ENCODE results near the gene GID4.
A peak's percentile ranks its signal among the peaks of the same experiment; 100 is the strongest.

The GID4 gene

GRCh38 chr17:18087610-18088491 is 48.6 kb downstream of the GID4 start, which contains the start of gene DRG2:
Gene DRG2, plus strand, starts transcription at chr17:18087948. Its CDS starts 76 bp downstream, at chr17:18088024.
- peak; percentile 94 for DNase-seq (ENCODE audit: insufficient read length)
- peak; percentile 95 for FAIRE-seq
- TF ChIP-seq POLR2A (IDR thresholded peaks at IDR 0.05; ENCODE audit: low read depth, low read length) (peak; percentile 88), POLR2AphosphoS5 (IDR thresholded peaks at IDR 0.05; ENCODE audit: low read depth, low read length) (peak; percentile 86), TAF1 (IDR thresholded peaks at IDR 0.05; ENCODE audit: borderline replicate concordance, low read depth, low read length) (peak; percentile 91; the same call in 1 of the 2 replicates)

DNA sequence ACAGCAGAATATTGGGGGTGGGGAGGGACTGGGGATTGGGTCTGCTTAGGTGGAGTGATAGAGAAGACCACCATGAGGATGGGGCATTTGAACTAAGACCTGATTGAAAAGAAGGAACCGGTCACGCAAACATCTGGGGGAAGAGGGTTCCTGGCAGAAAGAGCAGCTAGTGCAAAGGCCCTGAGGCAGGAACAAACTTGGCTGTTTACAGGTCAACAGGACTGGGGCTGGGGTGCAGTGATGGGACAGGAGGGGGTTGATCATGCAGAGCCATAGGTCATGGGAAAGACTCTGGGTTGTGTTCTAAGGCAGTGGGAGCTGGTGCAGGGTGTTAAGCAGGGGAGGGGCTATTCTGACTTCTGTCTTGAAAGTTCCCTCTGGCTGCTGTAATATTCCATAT is 50.4 kb downstream of the GID4 start:
- DNase-seq (ENCODE audit: insufficient read length), result no peak
- TF ChIP-seq POLR2A (IDR thresholded peaks at IDR 0.05; ENCODE audit: low read depth, low read length) (no peak), POLR2AphosphoS5 (IDR thresholded peaks at IDR 0.05; ENCODE audit: low read depth, low read length) (no peak), TAF1 (IDR thresholded peaks at IDR 0.05; ENCODE audit: borderline replicate concordance, low read depth, low read length) (no peak)
- FAIRE-seq, result no peak

- TF ChIP-seq POLR2AphosphoS5 (IDR thresholded peaks at IDR 0.05; ENCODE audit: low read depth, low read length) (no peak), TAF1 (IDR thresholded peaks at IDR 0.05; ENCODE audit: borderline replicate concordance, low read depth, low read length) (no peak), POLR2A (IDR thresholded peaks at IDR 0.05; ENCODE audit: low read depth, low read length) (no peak)
- FAIRE-seq, result no peak
- no peak for DNase-seq (ENCODE audit: insufficient read length)
Observed at GRCh38 chr17:18093616-18094408, 54.6 kb downstream of the GID4 start.

DNA sequence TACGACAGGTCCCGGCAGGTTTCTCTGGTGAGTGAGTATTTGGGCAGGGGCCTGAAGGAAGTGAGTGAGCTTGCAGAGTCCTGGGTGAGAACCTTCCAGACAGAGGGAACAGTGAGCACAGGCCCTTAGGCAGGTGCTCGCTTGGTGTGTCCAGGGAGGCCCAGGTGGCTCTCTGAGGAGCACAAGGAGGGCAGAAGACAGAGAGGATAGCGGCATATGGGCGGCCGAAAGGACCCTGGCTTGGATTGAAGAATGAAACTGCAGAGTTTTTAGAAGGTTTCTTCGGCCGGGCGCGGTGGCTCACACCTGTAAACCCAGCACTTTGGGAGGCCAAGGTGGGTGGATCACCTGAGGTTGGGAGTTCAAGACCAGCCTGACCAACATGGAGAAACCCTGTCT is 55.2 kb downstream of the GID4 start:
- TF ChIP-seq POLR2A (IDR thresholded peaks at IDR 0.05; ENCODE audit: low read depth, low read length) (no peak), POLR2AphosphoS5 (IDR thresholded peaks at IDR 0.05; ENCODE audit: low read depth, low read length) (no peak), TAF1 (IDR thresholded peaks at IDR 0.05; ENCODE audit: borderline replicate concordance, low read depth, low read length) (no peak)
- DNase-seq (ENCODE audit: insufficient read length), result no peak
- FAIRE-seq, result no peak

GRCh38 chr17:18099516-18099915 is 60.3 kb downstream of the GID4 start:
- FAIRE-seq (no peak), DNase-seq (ENCODE audit: insufficient read length) (no peak)
- TF ChIP-seq POLR2A (IDR thresholded peaks at IDR 0.05; ENCODE audit: low read depth, low read length) (no peak), POLR2AphosphoS5 (IDR thresholded peaks at IDR 0.05; ENCODE audit: low read depth, low read length) (no peak)

DNA sequence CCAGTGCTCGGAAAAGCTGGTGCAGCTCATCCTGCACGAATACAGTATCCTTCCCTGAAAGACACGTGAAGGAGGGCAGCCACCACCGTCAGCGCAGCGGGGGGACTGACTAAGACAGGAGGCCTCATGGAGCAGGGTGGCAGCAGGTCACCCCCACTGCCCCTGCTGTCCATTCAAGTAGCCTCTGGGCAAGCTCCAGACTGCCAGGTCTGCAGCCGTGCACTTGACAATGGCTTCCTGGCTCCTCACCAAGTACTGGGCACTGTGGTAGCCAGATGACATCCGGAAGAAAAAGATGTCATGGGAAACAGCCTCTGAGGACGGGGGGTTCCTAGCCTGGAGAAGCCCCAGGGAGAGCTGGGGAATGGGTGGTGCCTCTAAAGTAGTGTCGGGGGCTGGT is 61.4 kb downstream of the GID4 start:
- TF ChIP-seq POLR2A (IDR thresholded peaks at IDR 0.05; ENCODE audit: low read depth, low read length) (no peak), TAF1 (IDR thresholded peaks at IDR 0.05; ENCODE audit: borderline replicate concordance, low read depth, low read length) (no peak), POLR2AphosphoS5 (IDR thresholded peaks at IDR 0.05; ENCODE audit: low read depth, low read length) (no peak)
- DNase-seq (ENCODE audit: insufficient read length) (no peak), FAIRE-seq (no peak)

DNA sequence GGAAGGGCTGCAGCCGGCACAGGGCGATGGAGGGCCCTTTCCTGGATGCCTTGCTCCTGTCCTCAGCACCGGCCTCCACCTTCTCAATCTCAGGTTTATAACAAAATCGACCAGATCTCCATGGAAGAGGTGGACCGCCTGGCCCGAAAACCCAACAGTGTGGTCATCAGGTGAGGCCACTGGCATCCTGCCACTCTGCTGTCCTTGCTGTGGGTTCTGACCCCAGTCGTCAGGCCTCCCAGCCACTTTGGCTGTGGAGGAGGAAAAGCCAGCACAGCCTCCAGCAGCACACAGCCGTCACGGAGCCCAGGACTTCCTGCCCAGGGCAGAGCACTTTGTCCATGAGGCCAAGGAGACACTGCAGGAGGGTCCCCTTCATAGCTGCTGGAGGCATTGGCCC is 62.6 kb downstream of the GID4 start:
- TF ChIP-seq POLR2AphosphoS5 (IDR thresholded peaks at IDR 0.05; ENCODE audit: low read depth, low read length) (no peak), POLR2A (IDR thresholded peaks at IDR 0.05; ENCODE audit: low read depth, low read length) (no peak), TAF1 (IDR thresholded peaks at IDR 0.05; ENCODE audit: borderline replicate concordance, low read depth, low read length) (no peak)
- FAIRE-seq (no peak), DNase-seq (ENCODE audit: insufficient read length) (no peak)

- no peak for TF ChIP-seq POLR2AphosphoS5 (IDR thresholded peaks at IDR 0.05; ENCODE audit: low read depth, low read length)
- TF ChIP-seq POLR2A (IDR thresholded peaks at IDR 0.05; ENCODE audit: low read depth, low read length), result no peak
- no peak for TF ChIP-seq TAF1 (IDR thresholded peaks at IDR 0.05; ENCODE audit: borderline replicate concordance, low read depth, low read length)
Observed at GRCh38 chr17:18102640-18103039, 63.4 kb downstream of the GID4 start.

DNA sequence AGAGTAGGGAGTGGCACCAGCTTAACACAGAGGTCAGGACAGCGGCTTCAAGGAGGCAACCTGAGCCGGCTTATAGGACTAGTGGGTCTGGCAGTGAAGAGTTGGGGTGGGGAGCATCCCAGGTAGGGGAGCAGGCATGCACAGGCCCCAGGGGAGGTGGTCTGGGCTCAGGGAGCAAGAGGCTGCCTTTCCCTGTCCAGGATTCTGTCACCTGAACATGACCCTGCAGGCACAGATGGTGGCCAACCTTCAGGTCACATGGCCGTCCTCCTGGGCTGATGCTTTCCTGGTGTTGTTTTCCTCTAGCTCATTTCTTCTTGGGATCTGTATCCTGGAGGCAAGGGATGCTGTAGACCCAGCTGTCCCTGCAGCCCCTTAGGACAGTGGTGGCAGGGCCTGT is 65.8 kb downstream of the GID4 start:
- DNase-seq (ENCODE audit: insufficient read length) (no peak), FAIRE-seq (no peak)
- no peak for TF ChIP-seq TAF1 (IDR thresholded peaks at IDR 0.05; ENCODE audit: borderline replicate concordance, low read depth, low read length)
- TF ChIP-seq POLR2A (IDR thresholded peaks at IDR 0.05; ENCODE audit: low read depth, low read length), result no peak
- TF ChIP-seq POLR2AphosphoS5 (IDR thresholded peaks at IDR 0.05; ENCODE audit: low read depth, low read length), result no peak

More at GRCh38 chr17:18102640-18103039, 63.4 kb downstream of the GID4 start:
- FAIRE-seq (no peak), DNase-seq (ENCODE audit: insufficient read length) (no peak)

DNA sequence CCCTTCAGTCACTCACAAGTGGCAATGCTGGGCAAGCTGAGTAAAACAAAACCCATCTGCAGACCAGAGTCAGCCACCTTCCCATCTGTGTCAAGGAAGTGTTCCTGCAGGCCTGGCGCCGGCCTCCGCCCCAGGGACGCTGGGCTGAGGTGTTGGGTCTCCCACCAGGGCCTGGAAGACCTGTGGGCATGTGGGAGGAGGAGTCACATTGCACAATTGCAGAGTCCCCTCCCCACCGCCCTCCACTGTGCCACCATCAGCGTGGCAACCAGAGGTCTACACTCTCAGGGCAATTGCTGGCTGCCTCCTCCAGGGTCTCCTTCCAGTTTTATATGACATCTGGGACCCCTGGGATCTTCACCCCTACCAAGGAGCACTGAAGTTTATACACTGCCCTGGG is 66.4 kb downstream of the GID4 start:
- FAIRE-seq, result no peak
- DNase-seq (ENCODE audit: insufficient read length), result no peak
- TF ChIP-seq POLR2AphosphoS5 (IDR thresholded peaks at IDR 0.05; ENCODE audit: low read depth, low read length), result no peak
- TF ChIP-seq TAF1 (IDR thresholded peaks at IDR 0.05; ENCODE audit: borderline replicate concordance, low read depth, low read length), result no peak
- TF ChIP-seq POLR2A (IDR thresholded peaks at IDR 0.05; ENCODE audit: low read depth, low read length), result no peak

DNA sequence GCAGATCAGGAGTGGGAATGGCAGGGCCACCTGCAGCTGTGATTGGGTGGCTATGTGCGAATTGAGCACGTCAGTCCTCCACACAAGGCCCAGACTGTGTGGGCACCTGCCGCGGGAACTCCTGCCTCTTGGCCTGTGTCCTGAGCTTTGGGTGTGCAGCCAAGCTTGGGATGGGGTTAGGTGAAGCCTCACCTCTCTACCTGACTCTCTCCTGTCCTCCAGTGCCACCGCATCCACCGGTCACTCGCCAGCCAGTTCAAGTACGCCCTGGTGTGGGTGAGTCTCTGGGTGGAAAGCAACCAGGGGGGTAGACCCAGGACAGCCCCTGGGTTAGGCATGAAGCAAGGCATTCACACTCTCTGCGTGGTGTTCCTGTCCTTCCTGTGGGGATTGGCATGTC is 67.0 kb downstream of the GID4 start:
- DNase-seq (ENCODE audit: insufficient read length), result no peak
- TF ChIP-seq TAF1 (IDR thresholded peaks at IDR 0.05; ENCODE audit: borderline replicate concordance, low read depth, low read length) (no peak), POLR2A (IDR thresholded peaks at IDR 0.05; ENCODE audit: low read depth, low read length) (no peak), POLR2AphosphoS5 (IDR thresholded peaks at IDR 0.05; ENCODE audit: low read depth, low read length) (no peak)
- no peak for FAIRE-seq
